ENCODE measurements around the gene PKM.

PKM gene

GRCh38 chr15:72233769-72234168 is 2.8 kb upstream of the PKM start:
- DNase-seq = no peak

GRCh38 chr15:72231833-72232478 is 966 bp upstream of the PKM start:
- peak; percentile 57 to 75 for DNase-seq

- DNase-seq = peak; percentile 66 to 67
These were observed 559 bp downstream of the PKM start for GRCh38 chr15:72230197-72231065.

DNA sequence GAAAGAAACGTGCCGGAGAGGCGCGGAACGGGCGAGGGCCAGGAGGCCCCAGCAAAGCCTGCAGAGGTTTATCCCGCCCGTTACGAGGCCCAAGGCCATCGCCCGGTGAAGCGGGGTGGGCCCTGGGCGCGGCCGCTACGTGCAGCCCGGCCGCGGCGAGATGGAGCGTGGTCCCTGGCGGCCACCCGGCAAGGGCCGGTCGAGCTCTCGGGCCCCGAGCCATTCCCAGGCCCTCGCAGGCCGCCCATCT is 1.1 kb downstream of the PKM start:
- no peak for DNase-seq

GRCh38 chr15:72229076-72229946 is 1.7 kb downstream of the PKM start:
- peak in 1 of 2 donors; percentile 62 for DNase-seq

DNA sequence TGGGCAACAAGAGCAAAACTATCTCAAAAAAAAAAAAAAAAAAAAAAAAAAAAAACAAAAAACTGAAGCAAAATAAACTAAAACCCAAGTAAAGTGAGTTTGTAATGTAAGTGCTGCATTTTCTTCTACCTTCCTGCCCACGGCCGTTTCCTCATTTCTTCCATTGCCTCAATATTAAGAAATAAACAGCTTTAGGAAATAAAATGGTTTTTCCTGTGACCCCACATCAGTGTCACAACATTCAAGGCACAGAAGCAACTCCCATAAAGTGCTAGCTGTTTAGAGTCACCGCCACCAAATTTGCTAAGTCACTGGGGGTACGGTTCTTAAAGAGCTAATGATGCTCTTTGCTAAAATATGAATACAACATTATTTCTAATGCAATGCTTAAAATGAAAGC is 3.3 kb downstream of the PKM start:
- peak; percentile 23 to 41 for DNase-seq

- DNase-seq = peak in 1 of 2 donors; percentile 34
These were observed 3.8 kb downstream of the PKM start for GRCh38 chr15:72227192-72227586.

DNA sequence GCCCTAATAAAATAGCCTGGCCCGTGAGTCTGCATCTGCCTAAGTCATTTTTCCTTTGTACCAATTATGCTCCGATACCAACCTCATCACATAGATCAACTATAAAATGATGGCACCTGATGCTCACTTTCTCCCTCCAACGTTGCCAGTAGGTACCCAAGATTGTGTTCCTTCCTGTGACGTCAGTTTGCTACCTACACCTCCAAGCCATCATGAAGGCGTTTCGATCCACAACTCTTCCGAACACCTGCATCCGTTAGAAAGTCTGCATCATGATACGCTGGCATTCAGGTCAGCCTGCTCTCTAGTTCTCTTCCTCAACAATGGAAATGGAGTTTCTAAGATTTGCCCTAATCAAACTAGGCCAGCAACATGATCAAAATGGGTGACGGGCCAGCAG is 7.7 kb downstream of the PKM start:
- DNase-seq = no peak

DNA sequence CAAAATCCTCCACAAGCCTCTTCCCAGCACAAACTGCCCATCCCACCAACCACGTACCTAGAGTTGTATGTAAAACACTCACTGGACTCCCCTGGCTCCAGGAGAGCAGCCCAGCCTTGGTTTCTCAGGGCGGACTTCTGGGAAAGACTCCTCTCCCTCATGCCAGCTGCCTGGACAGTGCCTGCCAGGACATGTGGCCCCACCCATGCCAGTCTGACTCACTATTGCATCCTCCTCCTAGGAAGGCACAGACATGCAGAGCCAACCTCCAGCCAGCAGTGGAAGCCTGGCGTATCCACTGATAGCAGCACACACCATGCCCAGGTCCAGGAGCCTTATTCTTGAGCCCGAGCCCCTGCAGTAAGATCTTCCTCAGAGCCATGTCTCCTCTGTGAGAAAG is 8.6 kb downstream of the PKM start:
- DNase-seq = no peak

GRCh38 chr15:72220687-72221086 is 10.3 kb downstream of the PKM start:
- no peak for DNase-seq

- no peak for DNase-seq
These were observed 13.8 kb downstream of the PKM start for GRCh38 chr15:72217216-72217615.

GRCh38 chr15:72216079-72216478 is 14.9 kb downstream of the PKM start:
- DNase-seq = no peak

DNA sequence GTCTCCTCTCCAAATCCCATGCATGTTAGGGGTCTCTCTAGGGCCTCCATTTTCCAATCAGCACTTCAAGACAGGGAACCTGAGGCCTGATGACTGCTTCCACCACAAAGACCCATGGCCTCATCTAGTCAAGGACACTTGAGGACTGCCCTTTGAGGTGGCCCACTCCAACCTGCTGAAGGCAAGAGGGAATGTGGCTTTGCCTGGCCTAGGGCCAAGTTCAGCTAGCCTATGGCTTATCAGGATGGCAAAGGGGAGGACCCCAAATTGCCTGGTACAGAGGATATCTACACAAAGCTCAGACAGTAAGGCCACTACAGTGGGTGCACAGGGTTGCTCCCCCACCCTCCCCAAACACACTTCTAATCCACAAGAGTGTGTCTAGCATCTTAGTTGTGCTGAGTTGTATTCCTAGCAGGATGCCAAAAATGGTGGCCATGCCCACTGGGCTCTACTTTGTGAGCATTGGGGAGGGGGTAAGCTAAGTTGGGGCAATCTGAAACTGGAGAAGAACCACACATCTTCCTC is 23.4 kb downstream of the PKM start:
- DNase-seq = no peak

DNA sequence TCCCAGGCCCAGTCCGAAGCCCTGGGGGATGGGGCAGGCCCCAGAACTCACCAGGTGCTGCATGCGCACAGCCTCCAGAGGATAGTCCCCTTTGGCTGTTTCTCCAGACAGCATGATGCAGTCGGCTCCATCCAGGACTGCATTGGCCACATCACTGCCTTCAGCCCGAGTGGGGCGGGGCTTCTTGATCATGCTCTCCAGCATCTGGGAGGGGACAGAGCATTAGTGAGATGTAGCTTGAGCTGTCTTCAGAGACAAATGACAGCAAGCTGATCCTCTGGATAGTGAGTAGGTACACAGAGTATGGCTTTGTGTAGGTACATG is 24.4 kb downstream of the PKM start:
- DNase-seq = no peak

DNA sequence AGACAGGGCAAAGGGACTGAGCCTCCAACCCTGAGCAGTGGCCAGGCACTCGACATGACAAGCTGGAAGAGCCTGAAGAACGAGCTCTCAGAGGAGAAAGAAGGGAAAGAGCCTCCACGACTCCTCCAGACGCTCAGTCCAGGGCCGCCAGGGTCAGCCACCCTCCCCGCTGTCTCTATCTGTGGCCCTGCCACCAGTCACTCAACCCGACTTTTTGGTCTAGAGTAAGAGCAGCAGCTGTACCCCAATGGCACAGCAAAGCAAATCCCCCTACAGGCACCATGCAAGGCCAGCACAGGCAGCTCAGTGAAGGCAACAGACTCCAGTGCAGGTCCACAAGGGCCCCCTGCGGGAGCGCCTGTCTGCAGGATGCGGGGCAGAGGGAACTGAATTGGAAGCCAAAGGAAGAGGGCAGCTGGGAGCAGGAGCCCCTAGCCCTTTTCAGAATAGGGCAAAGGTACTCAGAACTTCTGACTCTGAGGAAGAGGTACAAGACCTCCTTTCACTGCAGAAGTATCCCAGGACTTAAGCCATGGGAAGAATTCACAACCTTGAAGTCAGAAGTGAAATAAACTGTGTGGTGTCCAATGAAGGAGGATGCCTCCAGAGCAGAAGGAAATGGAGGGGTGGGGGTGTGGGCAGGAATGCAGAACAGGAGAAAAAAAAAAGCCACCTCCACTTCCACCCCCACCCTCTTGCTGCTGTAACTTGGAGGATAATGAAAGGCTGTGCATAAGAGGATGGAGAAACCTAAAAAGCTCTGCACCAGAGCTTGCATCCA is 24.9 kb downstream of the PKM start:
- no peak for DNase-seq

GRCh38 chr15:72205273-72205672 is 25.7 kb downstream of the PKM start:
- DNase-seq = no peak

- DNase-seq = no peak
These were observed 27.5 kb downstream of the PKM start for GRCh38 chr15:72203507-72203837.

DNA sequence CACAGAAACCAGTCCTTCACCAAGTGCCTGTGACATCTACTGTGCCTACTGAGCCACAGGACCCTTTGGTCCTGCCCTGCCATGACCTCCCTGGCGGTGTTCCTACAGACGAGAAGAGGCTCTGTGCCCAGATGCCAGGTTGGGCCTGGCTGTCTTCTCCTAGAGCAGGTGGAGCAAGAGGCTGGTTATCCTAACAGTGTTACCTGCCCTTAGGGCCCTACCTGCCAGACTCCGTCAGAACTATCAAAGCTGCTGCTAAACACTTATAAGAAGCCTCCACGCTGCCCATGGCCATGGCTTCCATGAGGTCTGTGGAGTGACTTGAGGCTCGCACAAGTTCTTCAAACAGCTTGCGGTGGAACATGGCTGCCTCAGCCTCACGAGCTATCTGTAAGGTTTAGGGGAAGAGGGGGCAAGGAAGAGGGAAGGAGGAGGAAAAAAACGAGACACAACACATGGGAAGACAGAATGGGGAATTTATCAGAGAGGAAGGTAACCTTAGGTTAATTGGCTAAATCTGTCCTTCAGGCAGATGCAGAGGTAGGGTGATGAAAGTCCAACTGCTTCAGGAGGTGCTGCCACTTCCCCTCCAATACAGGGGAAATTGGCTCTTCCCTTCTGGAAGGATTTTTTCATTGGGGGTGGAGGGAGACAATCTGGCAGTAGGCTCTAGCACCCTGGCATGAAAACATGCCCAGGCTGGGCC is 28.0 kb downstream of the PKM start:
- no peak for DNase-seq

GRCh38 chr15:72202302-72202701 is 28.7 kb downstream of the PKM start:
- DNase-seq = no peak

DNA sequence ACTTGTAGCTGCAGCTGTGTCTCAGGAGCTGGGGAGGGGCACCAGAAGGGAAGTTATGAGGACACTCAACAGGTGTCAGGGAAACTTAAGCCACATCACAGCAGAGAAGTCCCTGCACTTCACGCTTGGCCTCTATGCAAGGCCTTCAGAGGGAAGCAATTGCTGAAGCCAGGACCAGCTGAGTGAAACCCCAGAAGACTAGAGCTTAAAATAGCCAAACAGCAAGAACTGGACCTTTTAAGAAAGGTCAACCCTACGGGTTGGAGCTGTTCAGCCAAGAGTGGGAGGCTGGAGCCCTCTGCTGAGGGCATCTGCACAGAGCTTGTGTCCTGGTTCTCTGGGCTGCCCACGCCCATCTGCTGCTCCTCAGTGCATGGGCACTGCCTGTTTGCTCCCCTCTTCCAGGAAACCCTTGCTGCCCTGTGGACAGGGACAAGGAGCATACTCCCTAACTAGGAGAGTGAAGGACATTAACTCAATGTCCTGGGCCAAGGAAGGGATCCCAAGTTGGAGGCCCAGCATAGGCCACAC is 29.5 kb downstream of the PKM start:
- DNase-seq = no peak

- no peak for DNase-seq
These were observed 30.4 kb downstream of the PKM start for GRCh38 chr15:72200395-72201237.

Data from CD4-positive, alpha-beta T cell treated with Interferon alpha-2 for 1 hour (primary cell).